Measurements from ENCODE around the gene NAIF1.

DNA sequence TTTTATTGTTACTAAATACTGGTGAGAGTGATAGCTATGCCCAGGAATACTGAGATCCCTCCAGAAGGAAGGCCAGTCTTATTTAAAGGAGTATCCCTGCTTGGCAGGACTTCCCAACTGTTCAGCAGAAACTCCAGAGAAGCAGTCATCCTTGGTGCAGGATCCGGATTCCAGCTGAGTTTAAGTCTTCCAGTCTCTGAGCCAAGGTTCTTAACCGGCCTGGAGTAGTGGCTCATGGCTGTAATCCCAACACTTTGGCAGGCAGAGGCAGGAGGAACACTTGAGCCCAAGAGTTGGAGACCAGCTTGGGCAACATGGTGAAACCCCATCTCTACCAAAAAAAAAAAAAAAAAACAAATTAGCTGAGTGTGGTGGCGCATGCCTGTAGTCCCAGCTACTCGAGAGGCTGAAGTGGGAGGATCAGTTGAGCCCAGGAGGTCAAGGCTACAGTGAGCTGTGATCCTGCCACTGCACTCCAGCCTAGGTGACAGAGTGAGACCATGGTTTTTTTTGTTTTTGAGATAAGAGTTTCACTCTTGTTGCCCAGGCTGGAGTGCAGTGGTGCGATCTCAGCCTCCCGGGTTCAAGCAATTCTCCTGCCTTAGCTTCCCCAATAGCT, 7.6 kb downstream of the NAIF1 start:
- TF ChIP-seq, protein P1, sequence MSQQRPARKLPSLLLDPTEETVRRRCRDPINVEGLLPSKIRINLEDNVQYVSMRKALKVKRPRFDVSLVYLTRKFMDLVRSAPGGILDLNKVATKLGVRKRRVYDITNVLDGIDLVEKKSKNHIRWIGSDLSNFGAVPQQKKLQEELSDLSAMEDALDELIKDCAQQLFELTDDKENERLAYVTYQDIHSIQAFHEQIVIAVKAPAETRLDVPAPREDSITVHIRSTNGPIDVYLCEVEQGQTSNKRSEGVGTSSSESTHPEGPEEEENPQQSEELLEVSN (IDR thresholded peaks at IDR 0.05; ENCODE audit: borderline replicate concordance, low read depth), result no peak
- TF ChIP-seq, protein P2, sequence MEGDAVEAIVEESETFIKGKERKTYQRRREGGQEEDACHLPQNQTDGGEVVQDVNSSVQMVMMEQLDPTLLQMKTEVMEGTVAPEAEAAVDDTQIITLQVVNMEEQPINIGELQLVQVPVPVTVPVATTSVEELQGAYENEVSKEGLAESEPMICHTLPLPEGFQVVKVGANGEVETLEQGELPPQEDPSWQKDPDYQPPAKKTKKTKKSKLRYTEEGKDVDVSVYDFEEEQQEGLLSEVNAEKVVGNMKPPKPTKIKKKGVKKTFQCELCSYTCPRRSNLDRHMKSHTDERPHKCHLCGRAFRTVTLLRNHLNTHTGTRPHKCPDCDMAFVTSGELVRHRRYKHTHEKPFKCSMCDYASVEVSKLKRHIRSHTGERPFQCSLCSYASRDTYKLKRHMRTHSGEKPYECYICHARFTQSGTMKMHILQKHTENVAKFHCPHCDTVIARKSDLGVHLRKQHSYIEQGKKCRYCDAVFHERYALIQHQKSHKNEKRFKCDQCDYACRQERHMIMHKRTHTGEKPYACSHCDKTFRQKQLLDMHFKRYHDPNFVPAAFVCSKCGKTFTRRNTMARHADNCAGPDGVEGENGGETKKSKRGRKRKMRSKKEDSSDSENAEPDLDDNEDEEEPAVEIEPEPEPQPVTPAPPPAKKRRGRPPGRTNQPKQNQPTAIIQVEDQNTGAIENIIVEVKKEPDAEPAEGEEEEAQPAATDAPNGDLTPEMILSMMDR (IDR thresholded peaks at IDR 0.05), result no peak
- TF ChIP-seq NPAS2 (CRISPR knock-in tag; IDR thresholded peaks at IDR 0.05; ENCODE audit: borderline replicate concordance), result no peak
- TF ChIP-seq MAZ (IDR thresholded peaks at IDR 0.05; ENCODE audit: borderline replicate concordance, low read depth, low read length), result no peak
- no peak for TF ChIP-seq POLR2AphosphoS2 (conservative IDR thresholded peaks at IDR 0.05; ENCODE audit: low read length)
- no peak for TF ChIP-seq POLR2A (IDR thresholded peaks at IDR 0.05; ENCODE audit: low read length)
- TF ChIP-seq EP300 (IDR thresholded peaks at IDR 0.05), result no peak

Data from A549 (cell line).